ENCODE data around the gene ZBTB4.

The ZBTB4 gene

GRCh38 chr17:7479213-7480088 is at the start of gene ZBTB4:
TSS of gene ZBTB4 (minus strand) at chr17:7479631. CDS start at chr17:7466801, 12,830 bp downstream.
- DNase-seq (ENCODE audit: low read depth): peak; percentile 57

GRCh38 chr17:7528842-7529241 is 49.4 kb upstream of the ZBTB4 start:
- DNase-seq (ENCODE audit: low read depth): no peak

GRCh38 chr17:7523033-7523432 is 43.6 kb upstream of the ZBTB4 start:
- DNase-seq (ENCODE audit: low read depth): no peak

- DNase-seq (ENCODE audit: low read depth): no peak
Measured at GRCh38 chr17:7515911-7516610, 36.6 kb upstream of the ZBTB4 start.

- DNase-seq (ENCODE audit: low read depth): no peak
Measured at GRCh38 chr17:7513850-7514419, 34.5 kb upstream of the ZBTB4 start.

- DNase-seq (ENCODE audit: low read depth): no peak
Measured at GRCh38 chr17:7512824-7513540, 33.6 kb upstream of the ZBTB4 start.

- no peak for DNase-seq (ENCODE audit: low read depth)
Measured at GRCh38 chr17:7512105-7512504, 32.7 kb upstream of the ZBTB4 start.

- no peak for DNase-seq (ENCODE audit: low read depth)
Measured at GRCh38 chr17:7511108-7511507, 31.7 kb upstream of the ZBTB4 start.

GRCh38 chr17:7509937-7510336 is 30.5 kb upstream of the ZBTB4 start:
- no peak for DNase-seq (ENCODE audit: low read depth)

GRCh38 chr17:7508846-7509245 is 29.4 kb upstream of the ZBTB4 start:
- DNase-seq (ENCODE audit: low read depth): no peak

- no peak for DNase-seq (ENCODE audit: low read depth)
Measured at GRCh38 chr17:7508145-7508544, 28.7 kb upstream of the ZBTB4 start.

- DNase-seq (ENCODE audit: low read depth): no peak
Measured at GRCh38 chr17:7503521-7503920, 24.1 kb upstream of the ZBTB4 start.

- no peak for DNase-seq (ENCODE audit: low read depth)
Measured at GRCh38 chr17:7502987-7503386, 23.6 kb upstream of the ZBTB4 start.

- no peak for DNase-seq (ENCODE audit: low read depth)
Measured at GRCh38 chr17:7502171-7502847, 22.9 kb upstream of the ZBTB4 start.

GRCh38 chr17:7501729-7502128 is 22.3 kb upstream of the ZBTB4 start:
- no peak for DNase-seq (ENCODE audit: low read depth)

GRCh38 chr17:7499161-7499560 is 19.7 kb upstream of the ZBTB4 start:
- no peak for DNase-seq (ENCODE audit: low read depth)

GRCh38 chr17:7497636-7498035 is 18.2 kb upstream of the ZBTB4 start:
- DNase-seq (ENCODE audit: low read depth): no peak

- no peak for DNase-seq (ENCODE audit: low read depth)
Measured at GRCh38 chr17:7497228-7497627, 17.8 kb upstream of the ZBTB4 start.

GRCh38 chr17:7496470-7497183 is 17.2 kb upstream of the ZBTB4 start:
- no peak for DNase-seq (ENCODE audit: low read depth)

GRCh38 chr17:7495906-7496434 is 16.5 kb upstream of the ZBTB4 start:
- no peak for DNase-seq (ENCODE audit: low read depth)

GRCh38 chr17:7493941-7494340 is 14.5 kb upstream of the ZBTB4 start:
- DNase-seq (ENCODE audit: low read depth): no peak

All from stimulated activated CD8-positive, alpha-beta memory T cell treated with anti-CD3 and anti-CD28 coated beads, Interleukin-12 subunit alpha, Interleukin-12 subunit beta, amount 100 ng/mL, for 4 hours (primary cell).